ENCODE data around the gene GPR39. TPM values are rescaled to one million over a fixed set of nuclear protein-coding genes. Genes with fewer than 3 reads are reported as not detected.

GPR39 gene
- total RNA-seq, 1 experiment from 2014 or later, result 0.50 TPM

GRCh38 chr2:132442278-132442677 is 25.7 kb downstream of the GPR39 start:
- Histone ChIP-seq H3K14ac (ENCODE audit: insufficient read depth, low read length) (no peak overlapping the region), H4K5ac (ENCODE audit: insufficient read length, low read depth, low read length) (no peak overlapping the region), H2BK20ac (ENCODE audit: low read depth, low read length, poor library complexity, severe bottlenecking) (no peak overlapping the region), H2BK15ac (ENCODE audit: low read depth, low read length) (no peak overlapping the region), H4K20me1 (ENCODE audit: control insufficient read depth, insufficient read depth, insufficient read length) (no peaks in the 10 kb centered on the region), H3K27me3 (ENCODE audit: insufficient read depth, low read length) (no peaks in the 10 kb centered on the region), H3K4ac (ENCODE audit: low read depth, low read length) (no peak overlapping the region), H3K9ac (ENCODE audit: extremely low read depth, insufficient read length, low read length) (no peak overlapping the region), H2AK5ac (ENCODE audit: insufficient read length, low read length) (no peak overlapping the region), H3K4me2 (ENCODE audit: insufficient read depth, insufficient read length, low read length) (no peak overlapping the region), H3T11ph (ENCODE audit: low read length) (no peak overlapping the region), H3K27ac (ENCODE audit: insufficient read length, low read depth, low read length) (no peak overlapping the region), H2AFZ (ENCODE audit: low read length) (no peak overlapping the region), H3K18ac (ENCODE audit: insufficient read length, low read depth, low read length) (no peak overlapping the region), H4K91ac (ENCODE audit: insufficient read length, low read depth, low read length) (no peak overlapping the region), H2BK5ac (ENCODE audit: insufficient read length, low read length) (no peak overlapping the region), H3K56ac (ENCODE audit: insufficient read length, low read depth, low read length) (no peak overlapping the region), H3K79me2 (ENCODE audit: insufficient read depth, low read length) (no peaks in the 10 kb centered on the region), H3K79me1 (ENCODE audit: insufficient read depth, low read depth, low read length, poor library complexity, severe bottlenecking) (no peaks in the 10 kb centered on the region), H2BK120ac (ENCODE audit: low read depth, low read length, poor library complexity, severe bottlenecking) (no peak overlapping the region), H3K4me1 (ENCODE audit: insufficient read depth, low read length) (peaks cover 11% of the 10 kb centered on the region; the same call in 1 of the 2 replicates), H2BK12ac (ENCODE audit: insufficient read length, low read depth, low read length) (no peak overlapping the region), H3K9me3 (ENCODE audit: control insufficient read depth, low read depth, low read length) (no peaks in the 10 kb centered on the region), H3K23ac (ENCODE audit: insufficient read length, low read depth, low read length) (no peak overlapping the region), H3K23me2 (ENCODE audit: insufficient read length, low read depth, low read length, poor library complexity, severe bottlenecking) (no peaks in the 10 kb centered on the region), H4K8ac (replicated peaks; ENCODE audit: insufficient read length, low read depth, low read length) (no peak overlapping the region)
- TF ChIP-seq CTCF (conservative IDR thresholded peaks at IDR 0.05), result no peak
- WGBS (ENCODE audit: extremely low coverage, insufficient read length, low lambda C conversion rate), result no CpG with 5 or more reads among the region's 7 CpGs
- H3K4me1 Mint-ChIP-seq, result peaks cover 22 to 28% of the 10 kb centered on the region in 2 experiments
- H3K9me3 Mint-ChIP-seq, result no peaks in the 10 kb centered on the region; a peak in 1 of 5 replicates
- DNase-seq, result no peak
- no peaks in the 10 kb centered on the region for H3K36me3 Mint-ChIP-seq (ENCODE audit: insufficient read depth in 1 of 3, low read depth in 3 of 3)
- H3K4me3 Mint-ChIP-seq, result no peak overlapping the region
- H3K27ac Mint-ChIP-seq, result no peak overlapping the region
- no peaks in the 10 kb centered on the region; the same call in 1 of the 2 replicates for H3K27me3 Mint-ChIP-seq (ENCODE audit: low read depth)

Measured in H9 (cell line).